Prostate gland (tissue), 2 donors: ENCODE results near the gene KLF18. TPM values are rescaled to one million over a fixed set of nuclear protein-coding genes. Genes with fewer than 3 reads are reported as not detected.

ENCODE experiments used
- DNase-seq: peaks from one replicate; pipeline ENCODE4 v3.0.0-alpha.2; 2019; ENCODE audit warnings: low spot score
- H3K27ac ChIP-seq, 2 donors: fragments of 200-600 bp; sonication (generic); 2 replicates each; pipeline ENCODE4 v1.5.1; 2017 to 2019
- H3K27me3 ChIP-seq: fragments of 200-600 bp; sonication (generic); replicated peaks from 2 replicates; pipeline ENCODE4 v1.5.1; 2019; ENCODE audit not compliant: insufficient read depth
- H3K36me3 ChIP-seq, 2 donors: fragments of 200-600 bp; sonication (generic); 1 replicate in 1 of 2; 2 replicates in 1 of 2; pipeline versions ENCODE4 v1.5.1 to v1.8.1; 2017 to 2019
- H3K4me1 ChIP-seq: fragments of 200-600 bp; sonication (generic); replicated peaks from 2 replicates; pipeline ENCODE4 v1.5.1; 2019
- H3K4me3 ChIP-seq, 2 donors: fragments of 200-600 bp; sonication (generic); 2 replicates each; pipeline ENCODE4 v1.5.1; 2017 to 2019
- H3K9me3 ChIP-seq: fragments of 200-600 bp; sonication (generic); 2 replicates; pipeline ENCODE4 v1.5.1; 2017
- POLR2A ChIP-seq: fragments of 450-650 bp; IDR thresholded peaks from one replicate; pipeline ENCODE4 v1.6.1; 2016; ENCODE audit warnings: antibody characterized with exemption, mild to moderate bottlenecking
- POLR2AphosphoS5 ChIP-seq: sonication (generic); formaldehyde crosslinking; IDR thresholded peaks from one replicate; pipeline ENCODE4 v1.6.1; 2017; ENCODE audit warnings: antibody characterized with exemption
- WGBS: methylation state at CpG from one replicate; pipeline ENCODE4 v1.1.5; 2018; 5-methylcytosine and 5-hydroxymethylcytosine counted together
- intact Hi-C: fragments of 100-400 bp; cut with DNase I; formaldehyde crosslinking; loops from one replicate; pipeline ENCODE4 v1.14.2; 2022
- small RNA-seq, 2 donors: library from RNA; depleted of rRNA; stranded (forward); fragments of <200 nt; gene quantifications; one replicate each; pipeline ENCODE3, GENCODE V24; 2016
- total RNA-seq, 2 donors: library from RNA; depleted of rRNA; stranded (reverse); fragments of >200 nt; gene quantifications; one replicate each; pipeline ENCODE4 v1.1.0, GENCODE V29; 2016
- TF ChIP-seq, protein P1 (sequence below), 4 experiments: fragments of 200-600 bp in 2 of 4; fragments of 450-650 bp in 2 of 4; sonication (generic) in 2 of 4; IDR thresholded peaks; 1 replicate in 3 of 4; 2 replicates in 1 of 4; pipeline ENCODE4 v1.5.1; 2016 to 2019; ENCODE audit warnings: antibody characterized with exemption in 4 of 4, mild to moderate bottlenecking in 2 of 4, moderate library complexity in 2 of 4

Gene KLF18
- total RNA-seq, 2 donors from 2014 or later: 0.34 TPM; not detected in 1

DNA sequence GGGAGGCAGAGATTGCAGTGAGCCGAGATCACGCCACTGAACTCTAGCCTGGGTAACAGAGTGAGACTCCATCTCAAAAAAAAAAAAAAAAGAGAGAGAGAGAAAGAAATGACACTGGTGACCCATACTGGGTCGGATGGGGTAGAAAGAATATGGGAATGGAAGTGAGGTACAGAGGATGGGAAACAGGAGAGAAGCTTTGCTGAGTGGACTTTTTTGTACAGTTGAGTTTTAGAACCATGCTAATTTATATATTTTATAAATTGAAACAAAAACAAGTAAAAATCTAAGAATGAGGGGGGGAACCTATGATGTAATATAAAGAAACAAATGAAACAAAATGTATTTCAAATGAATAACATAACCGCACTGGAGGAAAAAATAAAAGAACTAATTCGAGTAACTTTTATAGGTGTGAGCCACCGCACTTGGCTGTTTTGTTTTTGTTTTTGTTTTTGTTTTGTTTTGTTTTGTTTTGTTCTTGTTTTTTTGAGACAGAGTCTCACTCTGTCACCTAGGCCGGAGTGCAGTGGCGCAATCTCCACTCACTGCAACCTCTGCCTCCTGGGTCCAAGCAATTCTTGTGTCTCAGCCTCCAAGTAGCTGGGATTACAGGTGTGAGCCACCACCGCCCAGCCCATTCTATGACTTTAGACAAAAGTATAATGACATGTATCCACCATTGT, 41.1 kb downstream of the KLF18 start:
- 92% methylated on average over 9 of the region's 9 CpGs for WGBS
- Histone ChIP-seq H3K27me3 (no peaks in the 10 kb centered on the region), H3K4me1 (no peaks in the 10 kb centered on the region), H3K4me3 (no peak overlapping the region), H3K9me3 (no peaks in the 10 kb centered on the region), H3K27ac (no peak overlapping the region), H3K36me3 (no peaks in the 10 kb centered on the region)
- no peak for TF ChIP-seq POLR2AphosphoS5
- TF ChIP-seq, protein P1, sequence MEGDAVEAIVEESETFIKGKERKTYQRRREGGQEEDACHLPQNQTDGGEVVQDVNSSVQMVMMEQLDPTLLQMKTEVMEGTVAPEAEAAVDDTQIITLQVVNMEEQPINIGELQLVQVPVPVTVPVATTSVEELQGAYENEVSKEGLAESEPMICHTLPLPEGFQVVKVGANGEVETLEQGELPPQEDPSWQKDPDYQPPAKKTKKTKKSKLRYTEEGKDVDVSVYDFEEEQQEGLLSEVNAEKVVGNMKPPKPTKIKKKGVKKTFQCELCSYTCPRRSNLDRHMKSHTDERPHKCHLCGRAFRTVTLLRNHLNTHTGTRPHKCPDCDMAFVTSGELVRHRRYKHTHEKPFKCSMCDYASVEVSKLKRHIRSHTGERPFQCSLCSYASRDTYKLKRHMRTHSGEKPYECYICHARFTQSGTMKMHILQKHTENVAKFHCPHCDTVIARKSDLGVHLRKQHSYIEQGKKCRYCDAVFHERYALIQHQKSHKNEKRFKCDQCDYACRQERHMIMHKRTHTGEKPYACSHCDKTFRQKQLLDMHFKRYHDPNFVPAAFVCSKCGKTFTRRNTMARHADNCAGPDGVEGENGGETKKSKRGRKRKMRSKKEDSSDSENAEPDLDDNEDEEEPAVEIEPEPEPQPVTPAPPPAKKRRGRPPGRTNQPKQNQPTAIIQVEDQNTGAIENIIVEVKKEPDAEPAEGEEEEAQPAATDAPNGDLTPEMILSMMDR (IDR thresholded peaks at IDR 0.05): no peak
- no peak for TF ChIP-seq POLR2A
- no peak for DNase-seq
- intact Hi-C loops: no loop called here

- no peaks in the 10 kb centered on the region for H3K36me3 ChIP-seq
- H3K4me3 ChIP-seq: no peak overlapping the region
- no peak for DNase-seq
- no peaks in the 10 kb centered on the region for H3K4me1 ChIP-seq
- intact Hi-C loops: no loop called here
- no peaks in the 10 kb centered on the region for H3K9me3 ChIP-seq
- TF ChIP-seq POLR2AphosphoS5: no peak
- no peak for TF ChIP-seq POLR2A
- TF ChIP-seq, protein P1 (IDR thresholded peaks at IDR 0.05): no peak
- WGBS: 86% methylated on average over 2 of the region's 2 CpGs
- no peaks in the 10 kb centered on the region for H3K27me3 ChIP-seq
- H3K27ac ChIP-seq: no peak overlapping the region
These were observed 47.4 kb downstream of the KLF18 start for GRCh38 chr1:44094047-44094446.

DNA sequence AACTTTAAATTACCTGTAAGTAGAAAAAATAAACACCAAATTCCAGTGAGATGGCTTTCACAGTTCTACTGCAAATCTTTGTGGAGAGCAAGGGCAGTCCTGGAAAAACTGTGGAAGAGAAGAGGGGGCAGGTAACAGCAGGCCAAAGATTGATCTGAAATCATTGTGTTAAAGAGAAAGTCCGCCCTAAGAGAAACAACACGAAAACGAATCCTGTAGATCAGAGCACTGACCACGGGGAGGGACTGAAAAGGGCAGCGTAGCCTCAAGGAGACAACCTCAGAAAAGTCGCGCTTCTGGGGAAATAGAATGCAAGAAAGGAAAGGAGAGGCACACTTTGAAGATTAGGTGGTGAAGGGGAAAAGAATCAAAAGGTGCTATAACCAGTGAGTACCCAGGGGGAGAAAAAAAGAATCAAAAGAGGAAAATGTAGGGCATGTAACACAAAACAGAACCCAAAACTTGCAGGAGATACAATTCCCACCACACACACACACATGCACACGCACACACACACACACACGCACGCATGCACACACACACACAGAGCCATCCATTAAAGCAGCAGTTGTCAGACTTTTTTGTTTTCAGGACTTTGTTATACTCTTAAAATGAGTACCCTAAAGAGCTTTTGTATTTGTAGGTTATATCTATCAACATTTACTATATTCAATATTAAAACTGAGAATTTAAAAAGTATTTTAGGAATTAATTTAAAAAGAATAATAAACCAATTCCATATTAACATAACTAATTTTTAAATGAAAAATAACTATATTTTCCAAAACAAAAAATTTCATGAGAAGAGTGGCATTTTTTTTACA, 50.8 kb downstream of the KLF18 start:
- Histone ChIP-seq H3K27ac (no peak overlapping the region), H3K4me3 (no peak overlapping the region), H3K27me3 (no peaks in the 10 kb centered on the region), H3K36me3 (no peaks in the 10 kb centered on the region), H3K4me1 (no peaks in the 10 kb centered on the region), H3K9me3 (no peaks in the 10 kb centered on the region)
- no peak for DNase-seq
- intact Hi-C loops: no loop called here
- WGBS: 66% methylated on average over 10 of the region's 10 CpGs
- TF ChIP-seq POLR2A (no peak), POLR2AphosphoS5 (no peak)
- TF ChIP-seq, protein P1 (IDR thresholded peaks at IDR 0.05): no peak

DNA sequence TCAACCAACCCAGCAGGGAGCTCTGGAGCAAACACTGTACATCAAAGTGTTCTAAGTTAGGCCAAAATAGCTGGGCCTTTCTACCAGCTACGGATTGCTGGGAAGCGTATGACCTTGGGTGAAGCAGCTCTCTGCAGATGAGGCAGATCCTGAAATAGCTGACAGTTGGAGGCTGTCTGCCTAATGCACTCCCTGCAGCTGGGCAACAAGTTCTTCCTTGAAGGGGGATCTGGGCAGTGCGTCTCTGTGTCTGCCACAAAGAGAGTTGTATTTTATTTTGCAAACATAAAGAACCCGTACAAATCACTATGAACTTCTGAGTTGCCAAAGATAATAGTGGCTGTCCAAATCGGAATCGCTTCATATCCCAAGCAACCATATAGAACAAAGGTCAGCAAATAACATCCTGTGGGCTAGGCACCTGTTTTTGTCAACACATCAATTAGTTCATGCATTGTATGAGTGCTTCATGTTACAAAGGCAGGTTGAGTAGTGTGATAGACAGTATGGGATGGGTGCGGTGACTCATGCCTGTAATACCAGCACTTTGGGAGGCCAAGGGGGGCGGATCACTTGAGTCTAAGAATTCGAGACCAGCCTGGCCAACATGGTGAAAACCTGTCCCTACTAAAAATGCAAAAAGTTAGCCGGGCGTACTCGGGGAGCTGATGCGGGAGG, 51.9 kb downstream of the KLF18 start:
- Histone ChIP-seq H3K27ac (no peak overlapping the region), H3K4me3 (no peak overlapping the region), H3K4me1 (no peaks in the 10 kb centered on the region), H3K9me3 (no peaks in the 10 kb centered on the region), H3K27me3 (no peaks in the 10 kb centered on the region), H3K36me3 (no peaks in the 10 kb centered on the region)
- no peak for DNase-seq
- intact Hi-C loops: no loop called here
- WGBS: 66% methylated on average over 13 of the region's 13 CpGs
- TF ChIP-seq POLR2A (no peak), POLR2AphosphoS5 (no peak)
- TF ChIP-seq, protein P1 (IDR thresholded peaks at IDR 0.05): no peak

Small RNA genes within 50 kb of the gene (small RNA-seq; reads per million reads assigned to genes)
- gene AL035417.1 (0 reads per million in 2 donors), gene OOSP1P1 (0 reads per million in 2 donors), gene RF00019 (0 reads per million in 2 donors), gene RN7SL479P (0 reads per million in 2 donors)

Other genes starting within 250 kb of the KLF18 start
- gene ARTN, start 207.8 kb downstream of the KLF18 start, total RNA-seq: 1 to 10 TPM; 4.1 to 5.4 TPM
- gene IPO13, start 194.7 kb downstream of the KLF18 start, total RNA-seq: 10 to 100 TPM; 27.7 to 55.7 TPM
- gene DPH2, start 171.6 kb downstream of the KLF18 start, total RNA-seq: 10 to 100 TPM; 25.4 to 31.1 TPM
- gene ATP6V0B, start 166.7 kb downstream of the KLF18 start, total RNA-seq: 100 to 1,000 TPM; 180 to 245 TPM
- 10 to 100 TPM; 34.8 to 63.9 TPM for gene B4GALT2, start 162.4 kb downstream of the KLF18 start, total RNA-seq
- gene CCDC24, start 150.0 kb downstream of the KLF18 start, total RNA-seq: 10 to 100 TPM; 14.3 to 23.7 TPM
- gene SLC6A9, start 110.2 kb downstream of the KLF18 start, total RNA-seq: 1 to 10 TPM; 4.6 to 5.6 TPM
- gene KLF17, start 22.8 kb downstream of the KLF18 start, total RNA-seq: under 1 TPM in 1 of 2 donors, not detected in 1; 0.80 TPM
- 10 to 100 TPM; 50.6 to 84.0 TPM for gene DMAP1, start 71.8 kb upstream of the KLF18 start, total RNA-seq
- gene ERI3, start 213.6 kb upstream of the KLF18 start, total RNA-seq: 100 to 1,000 TPM in 1 of 2 donors, 10 to 100 TPM in 1; 84.0 to 114 TPM